GM12878 (cell line): Measurements from ENCODE around the gene PLP2. TPM values are rescaled to one million over a fixed set of nuclear protein-coding genes. Genes with fewer than 3 reads are reported as not detected.

ENCODE experiments used
- ATAC-seq: fragments of 200-7000 bp; cut with Tn5 transposase; 3 replicates; pipeline ENCODE4 v1.9.1; 2020; ENCODE audit warnings: mild to moderate bottlenecking, moderate library complexity
- BruUV-seq: library from RNA; stranded (reverse); fragments of 400-500 nt; replicated peaks from 2 replicates; lab custom pipeline; 2021; lab: Mats Ljungman, UMichigan
- CTCF ChIA-PET: fragments of 300-600 bp; sonication (Branson Sonifier 250); formaldehyde crosslinking; extraction: SDS; loops from one replicate; lab custom pipeline; 2021; ENCODE audit warnings: inconsistent platforms; lab: Yijun Ruan, JAX
- POLR2A ChIA-PET: fragments of 350-600 bp; formaldehyde crosslinking; extraction: SDS; loops from one replicate; lab custom pipeline; 2021; ENCODE audit warnings: inconsistent platforms; lab: Charles Lee
- RAD21 ChIA-PET: fragments of 300-600 bp; sonication (Branson Sonifier 250); formaldehyde crosslinking; loops from one replicate; lab custom pipeline; 2023; ENCODE audit warnings: antibody characterized with exemption; ENCODE audit not compliant: unreplicated experiment; lab: Charles Lee
- SMC1A ChIA-PET: fragments of 300-600 bp; sonication (Branson Sonifier 250); formaldehyde crosslinking; loops from one replicate; lab custom pipeline; 2023; ENCODE audit not compliant: unreplicated experiment, uncharacterized antibody; lab: Charles Lee
- DNase-seq: peaks from one replicate; pipeline ENCODE4 v3.0.0-alpha.2; 2011; ENCODE audit warnings: low read depth, low spot score
- FAIRE-seq: peaks from 3 replicates; lab custom pipeline; 2011; peaks lifted over from hg19 to GRCh38; lab: Jason Lieb, UNC
- H2AFZ ChIP-seq: 2 replicates; pipeline ENCODE4 v1.6.0; 2011; ENCODE audit warnings: low read depth, low read length, control low read depth; ENCODE audit not compliant: control insufficient read depth
- H3K27ac ChIP-seq: 2 replicates; pipeline ENCODE4 v1.5.1; 2011; ENCODE audit warnings: control low read depth; ENCODE audit not compliant: control insufficient read depth, insufficient read depth
- H3K27me3 ChIP-seq, 2 experiments: replicated peaks in 1 of 2; 2 replicates each; pipeline versions ENCODE4 v1.6.0 to v1.6.1; 2011; ENCODE audit warnings: low read length in 1 of 2; ENCODE audit not compliant: control insufficient read depth in 2 of 2, insufficient read depth in 2 of 2
- H3K36me3 ChIP-seq, 2 experiments: 2 replicates each; pipeline ENCODE4 v1.5.1; 2011; ENCODE audit warnings: low read length in 1 of 2; ENCODE audit not compliant: control insufficient read depth in 2 of 2, insufficient read depth in 2 of 2
- H3K4me1 ChIP-seq: 2 replicates; pipeline ENCODE4 v1.6.1; 2011; ENCODE audit warnings: mild to moderate bottlenecking, low read length, moderate library complexity, mixed read lengths; ENCODE audit not compliant: control insufficient read depth, insufficient read depth
- H3K4me2 ChIP-seq: 2 replicates; pipeline ENCODE4 v1.6.0; 2011; ENCODE audit warnings: control low read depth; ENCODE audit not compliant: control insufficient read depth, insufficient read depth
- H3K4me3 ChIP-seq: fragments of 200-600 bp; sonication (generic); 2 replicates; pipeline ENCODE4 v1.5.1; 2016
- H3K79me2 ChIP-seq: 2 replicates; pipeline ENCODE4 v1.6.0; 2011; ENCODE audit warnings: low read length; ENCODE audit not compliant: control insufficient read depth, insufficient read depth
- H3K9ac ChIP-seq: 2 replicates; pipeline ENCODE4 v1.8.0; 2011; ENCODE audit warnings: low read length, control low read depth, mixed read lengths; ENCODE audit not compliant: control insufficient read depth, insufficient read depth
- H3K9me3 ChIP-seq: replicated peaks from 3 replicates; pipeline ENCODE4 v1.5.1; 2011; ENCODE audit warnings: mild to moderate bottlenecking, low read length; ENCODE audit not compliant: control insufficient read depth, insufficient read depth
- H4K20me1 ChIP-seq: 2 replicates; pipeline ENCODE4 v1.6.0; 2011; ENCODE audit not compliant: control insufficient read depth, insufficient read depth
- FOXM1 ChIP-seq: IDR thresholded peaks from 2 replicates; pipeline ENCODE4 v1.6.1; 2012; ENCODE audit warnings: low read depth, mild to moderate bottlenecking, inconsistent platforms, low read length, moderate library complexity
- SUZ12 ChIP-seq: fragments of 200-600 bp; sonication (generic); IDR thresholded peaks from one replicate; pipeline ENCODE4 v1.6.1; 2018; ENCODE audit warnings: antibody characterized with exemption, mild to moderate bottlenecking; ENCODE audit not compliant: unreplicated experiment
- WGBS: methylation state at CpG from one replicate; pipeline ENCODE4 v1.1.6; 2016; ENCODE audit warnings: low lambda C conversion rate; ENCODE audit not compliant: insufficient replicate concordance, insufficient coverage; ENCODE audit errors: missing lambda C conversion rate; 5-methylcytosine and 5-hydroxymethylcytosine counted together
- in situ Hi-C: fragments of 300-500 bp; cut with MboI; formaldehyde crosslinking; loops from 9 replicates; pipeline ENCODE4 v1.14.3; 2018; ENCODE audit warnings: mixed read lengths
- intact Hi-C: fragments of 100-400 bp; cut with micrococcal nuclease; formaldehyde crosslinking; loops from one replicate; pipeline ENCODE4 v1.14.2; 2022; ENCODE audit not compliant: unreplicated experiment
- polyA plus RNA-seq, 11 experiments: library from polyadenylated mRNA; depleted of rRNA in 4 of 11; unstranded in 6 of 11; stranded (reverse) in 5 of 11; fragments of >200 nt; fragmentation: Nextera tagmentation in 4 of 11; fragmentation: Illumina TruSeq in 1 of 11; extraction: Ambion mirVana in 4 of 11; extraction: Trizol in 1 of 11; gene quantifications; 1 replicate in 1 of 11; 2 replicates in 10 of 11; pipeline versions ENCODE4 v1.2.1 to v1.2.3, GENCODE V29; 2011 to 2016; ENCODE audit warnings: inconsistent platforms in 2 of 11, missing spikeins in 2 of 11, low read depth in 1 of 11
- total RNA-seq, 4 experiments: library from RNA; depleted of rRNA in 3 of 4; stranded (reverse); fragments of >200 nt in 3 of 4; fragmentation: Illumina TruSeq in 1 of 4; extraction: Trizol in 1 of 4; gene quantifications; 2 replicates each; pipeline versions ENCODE4 v1.2.1 to v1.2.3, GENCODE V29; 2013 to 2021
- TF ChIP-seq, protein P1 (sequence below): IDR thresholded peaks from 2 replicates; pipeline ENCODE4 v1.6.1; 2012; ENCODE audit warnings: improper control_type of control experiment, low read depth, low read length; ENCODE audit not compliant: insufficient replicate concordance

PLP2 gene
- total and polyA plus RNA-seq, 10 of the 15 experiments (the other 5 are each of a cell fraction or from before 2014, with no cell fraction given): 56.6 to 177 (median 99.3) TPM

DNA sequence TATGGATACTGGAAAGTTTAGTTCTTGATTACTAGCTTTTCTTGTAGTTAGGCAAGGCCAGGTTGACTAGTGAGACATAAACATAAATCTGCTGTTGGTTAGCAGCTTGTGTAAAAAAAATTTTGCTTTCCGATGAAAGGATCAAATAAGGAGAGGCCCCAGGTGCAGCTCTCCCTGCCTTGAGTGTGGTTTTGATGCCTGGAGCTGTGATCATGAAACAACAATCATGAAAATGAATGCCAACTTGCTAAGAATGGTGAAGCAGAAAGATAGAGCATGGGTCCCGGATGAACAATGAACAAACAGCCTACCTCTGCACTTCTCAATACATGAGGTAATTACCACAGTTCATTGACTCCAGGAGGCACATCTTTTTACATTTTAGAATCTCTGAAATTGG, 42.7 kb downstream of the PLP2 start:
- Histone ChIP-seq H3K36me3 (no peaks in the 10 kb centered on the region), H4K20me1 (no peaks in the 10 kb centered on the region), H3K9ac (no peak overlapping the region), H2AFZ (no peak overlapping the region), H3K79me2 (no peaks in the 10 kb centered on the region), H3K27ac (no peak overlapping the region), H3K27me3 (no peaks in the 10 kb centered on the region), H3K4me1 (no peaks in the 10 kb centered on the region), H3K4me2 (no peak overlapping the region), H3K9me3 (no peaks in the 10 kb centered on the region; the same call in 2 of the 3 replicates), H3K4me3 (no peak overlapping the region)
- TF ChIP-seq, protein P1, sequence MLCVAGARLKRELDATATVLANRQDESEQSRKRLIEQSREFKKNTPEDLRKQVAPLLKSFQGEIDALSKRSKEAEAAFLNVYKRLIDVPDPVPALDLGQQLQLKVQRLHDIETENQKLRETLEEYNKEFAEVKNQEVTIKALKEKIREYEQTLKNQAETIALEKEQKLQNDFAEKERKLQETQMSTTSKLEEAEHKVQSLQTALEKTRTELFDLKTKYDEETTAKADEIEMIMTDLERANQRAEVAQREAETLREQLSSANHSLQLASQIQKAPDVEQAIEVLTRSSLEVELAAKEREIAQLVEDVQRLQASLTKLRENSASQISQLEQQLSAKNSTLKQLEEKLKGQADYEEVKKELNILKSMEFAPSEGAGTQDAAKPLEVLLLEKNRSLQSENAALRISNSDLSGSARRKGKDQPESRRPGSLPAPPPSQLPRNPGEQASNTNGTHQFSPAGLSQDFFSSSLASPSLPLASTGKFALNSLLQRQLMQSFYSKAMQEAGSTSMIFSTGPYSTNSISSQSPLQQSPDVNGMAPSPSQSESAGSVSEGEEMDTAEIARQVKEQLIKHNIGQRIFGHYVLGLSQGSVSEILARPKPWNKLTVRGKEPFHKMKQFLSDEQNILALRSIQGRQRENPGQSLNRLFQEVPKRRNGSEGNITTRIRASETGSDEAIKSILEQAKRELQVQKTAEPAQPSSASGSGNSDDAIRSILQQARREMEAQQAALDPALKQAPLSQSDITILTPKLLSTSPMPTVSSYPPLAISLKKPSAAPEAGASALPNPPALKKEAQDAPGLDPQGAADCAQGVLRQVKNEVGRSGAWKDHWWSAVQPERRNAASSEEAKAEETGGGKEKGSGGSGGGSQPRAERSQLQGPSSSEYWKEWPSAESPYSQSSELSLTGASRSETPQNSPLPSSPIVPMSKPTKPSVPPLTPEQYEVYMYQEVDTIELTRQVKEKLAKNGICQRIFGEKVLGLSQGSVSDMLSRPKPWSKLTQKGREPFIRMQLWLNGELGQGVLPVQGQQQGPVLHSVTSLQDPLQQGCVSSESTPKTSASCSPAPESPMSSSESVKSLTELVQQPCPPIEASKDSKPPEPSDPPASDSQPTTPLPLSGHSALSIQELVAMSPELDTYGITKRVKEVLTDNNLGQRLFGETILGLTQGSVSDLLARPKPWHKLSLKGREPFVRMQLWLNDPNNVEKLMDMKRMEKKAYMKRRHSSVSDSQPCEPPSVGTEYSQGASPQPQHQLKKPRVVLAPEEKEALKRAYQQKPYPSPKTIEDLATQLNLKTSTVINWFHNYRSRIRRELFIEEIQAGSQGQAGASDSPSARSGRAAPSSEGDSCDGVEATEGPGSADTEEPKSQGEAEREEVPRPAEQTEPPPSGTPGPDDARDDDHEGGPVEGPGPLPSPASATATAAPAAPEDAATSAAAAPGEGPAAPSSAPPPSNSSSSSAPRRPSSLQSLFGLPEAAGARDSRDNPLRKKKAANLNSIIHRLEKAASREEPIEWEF: no peak
- TF ChIP-seq SUZ12 (no peak), FOXM1 (no peak)
- 48% methylated on average over 2 of the region's 2 CpGs for WGBS
- no peak for FAIRE-seq
- intact Hi-C loops: no loop called here
- SMC1A ChIA-PET: no interaction called here
- CTCF ChIA-PET: interaction anchor here (1.0 kb wide), 1 partner anchor 22 kb away, joined by 4 read pairs; no protein-coding TSS in a partner anchor
- no peak for DNase-seq
- in situ Hi-C loops: no loop called here
- RAD21 ChIA-PET: interaction anchor here (1.0 kb wide), 1 partner anchor 22 kb away, joined by 3 read pairs; no protein-coding TSS in a partner anchor
- POLR2A ChIA-PET: no interaction called here
- no peak for ATAC-seq
- BruUV-seq: no TSS peak
